GM21723 (cell line): ENCODE measurements around the gene KRTAP5-1.

Source experiments
- ATAC-seq: cut with Tn5 transposase; IDR thresholded peaks from one replicate; pipeline ENCODE4 v1.9.1; 2021; ENCODE audit warnings: mild to moderate bottlenecking, moderate library complexity; ENCODE audit not compliant: unreplicated experiment

Gene KRTAP5-1

DNA sequence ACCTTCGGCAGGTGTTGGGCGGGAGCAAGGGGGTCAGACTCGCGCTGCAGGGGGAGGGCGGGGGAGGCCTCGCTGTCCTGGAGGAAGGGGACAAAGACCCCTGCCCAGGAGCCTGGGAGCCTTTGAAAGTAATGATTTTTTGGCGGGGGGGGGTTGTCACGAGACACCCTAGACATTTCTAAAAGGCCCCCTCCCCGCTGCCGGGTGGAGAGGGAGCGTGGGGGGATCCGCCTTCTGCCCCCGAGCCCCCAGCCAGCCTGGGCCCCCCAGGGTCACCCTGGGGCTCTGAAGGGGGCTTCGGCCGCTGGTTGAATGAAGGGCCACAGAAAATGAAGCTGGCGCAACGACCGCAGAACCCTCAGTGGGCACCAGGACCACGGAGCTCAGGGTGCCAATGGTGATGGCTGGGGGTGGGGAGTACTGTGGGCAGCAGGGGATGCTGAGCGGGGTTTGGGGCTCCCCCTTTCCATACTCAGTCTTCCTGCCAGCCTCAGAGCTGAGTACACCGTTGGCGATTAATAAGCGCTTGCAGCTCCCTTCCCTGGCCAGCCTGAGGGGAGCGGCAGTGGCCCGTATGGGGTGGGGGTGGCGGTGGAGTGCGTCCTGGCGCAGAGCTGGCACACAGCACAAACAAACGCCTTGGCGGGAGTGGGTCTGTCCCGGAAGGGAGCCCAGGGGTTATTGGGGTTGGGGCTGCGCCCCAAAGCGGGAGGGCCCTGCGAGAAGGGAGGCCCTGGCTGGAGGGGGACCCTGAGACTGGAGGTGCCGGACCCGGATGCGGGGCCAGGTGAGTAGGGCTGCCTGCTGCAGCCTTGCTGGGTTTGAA is 11.8 kb downstream of the KRTAP5-1 start:
- no peak for ATAC-seq

GRCh38 chr11:1572197-1573076 is 12.6 kb downstream of the KRTAP5-1 start, which contains the start of gene DUSP8:
DUSP8 (minus strand) TSS chr11:1572271; CDS start chr11:1565826, 6,445 bp downstream.
- ATAC-seq = peak; percentile 51

DNA sequence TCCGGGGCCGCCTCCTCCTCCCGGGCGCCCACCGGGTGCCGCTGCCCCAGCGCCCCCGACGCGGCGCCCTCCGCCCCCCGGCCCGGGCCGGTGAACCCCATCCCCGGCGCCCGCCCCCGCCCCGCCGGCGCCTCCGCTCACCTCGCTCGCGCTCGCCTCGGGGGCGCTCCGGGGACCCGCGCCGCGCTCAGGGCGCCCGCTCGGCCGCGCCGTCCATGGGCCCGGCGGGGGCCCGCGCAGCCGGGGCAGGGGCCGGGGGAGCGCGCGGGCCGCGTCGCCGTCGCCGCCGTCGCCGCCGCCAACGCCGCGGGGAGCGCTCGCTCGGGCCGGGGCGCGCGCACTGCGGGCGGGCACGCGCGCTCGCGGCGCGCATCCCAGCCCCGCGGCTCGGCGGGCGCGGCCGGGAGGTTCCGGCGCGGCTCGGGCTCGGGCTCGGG is 13.3 kb downstream of the KRTAP5-1 start:
- peak; percentile 1 for ATAC-seq

- no peak for ATAC-seq
Measured at GRCh38 chr11:1570896-1571759, 14.0 kb downstream of the KRTAP5-1 start.

DNA sequence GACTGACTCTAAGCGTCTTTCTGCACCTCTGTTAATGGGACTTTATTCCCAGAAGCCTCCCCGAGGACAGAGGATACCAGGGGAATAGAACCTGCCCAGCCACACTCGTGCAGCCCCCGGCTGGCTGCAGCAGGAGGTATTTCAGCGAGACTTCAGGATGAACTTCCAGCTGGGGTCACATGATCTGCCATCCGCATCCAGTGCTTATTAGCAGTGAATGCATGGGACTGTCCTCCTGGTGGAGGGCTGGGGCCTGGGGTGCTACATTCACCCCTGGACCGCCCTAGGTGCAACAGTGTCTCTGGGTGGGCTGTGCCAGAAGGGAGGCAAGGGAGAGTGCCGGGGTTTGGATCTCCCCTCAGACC is 14.6 kb downstream of the KRTAP5-1 start:
- no peak for ATAC-seq

DNA sequence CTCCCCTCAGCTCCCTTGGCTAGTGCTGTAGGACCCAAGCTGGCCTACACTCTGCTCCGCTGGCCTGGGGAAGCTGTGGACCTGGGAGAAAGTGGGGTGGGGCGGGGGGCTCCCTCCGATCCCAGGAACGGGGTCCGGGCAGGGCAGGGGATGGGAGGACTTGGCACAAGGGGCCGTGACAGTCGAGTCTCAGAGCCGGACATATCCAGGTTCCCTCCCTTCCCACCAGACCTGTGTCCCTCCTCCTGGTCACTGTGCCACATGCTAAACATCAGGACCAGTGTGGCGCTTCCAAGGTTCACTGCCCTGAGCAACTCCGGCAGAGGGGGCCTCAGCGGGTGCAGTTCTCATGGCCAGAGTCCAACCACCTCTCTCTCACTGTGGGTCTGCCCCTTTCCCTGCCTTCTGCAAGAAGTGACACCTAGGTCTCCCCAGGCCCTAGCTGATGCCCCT is 15.1 kb downstream of the KRTAP5-1 start:
- no peak for ATAC-seq

DNA sequence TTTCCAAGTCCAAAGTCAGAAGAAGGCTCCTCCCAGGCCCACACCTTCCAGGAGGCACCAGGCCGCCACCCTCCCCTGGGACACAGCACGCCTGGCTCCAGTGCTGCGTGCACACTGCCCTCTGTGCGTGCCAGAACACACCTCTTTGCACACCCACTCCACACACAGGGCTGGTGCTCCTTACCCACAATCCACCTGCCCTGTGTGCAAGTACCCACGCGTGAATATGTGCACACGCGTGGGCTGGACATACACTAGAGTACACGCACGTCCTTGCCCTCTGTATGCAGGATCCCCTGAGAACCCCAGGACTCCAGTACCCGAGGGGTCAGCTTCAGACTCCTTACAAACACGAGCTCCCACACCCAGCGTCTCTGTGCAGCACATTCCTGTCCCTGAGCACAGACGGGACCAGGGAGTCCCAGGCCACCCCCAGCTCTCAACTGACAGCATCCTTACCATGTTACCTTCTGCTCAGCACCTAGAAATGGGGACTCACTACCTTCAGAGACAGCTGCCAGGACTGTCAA is 15.8 kb downstream of the KRTAP5-1 start:
- ATAC-seq = no peak

DNA sequence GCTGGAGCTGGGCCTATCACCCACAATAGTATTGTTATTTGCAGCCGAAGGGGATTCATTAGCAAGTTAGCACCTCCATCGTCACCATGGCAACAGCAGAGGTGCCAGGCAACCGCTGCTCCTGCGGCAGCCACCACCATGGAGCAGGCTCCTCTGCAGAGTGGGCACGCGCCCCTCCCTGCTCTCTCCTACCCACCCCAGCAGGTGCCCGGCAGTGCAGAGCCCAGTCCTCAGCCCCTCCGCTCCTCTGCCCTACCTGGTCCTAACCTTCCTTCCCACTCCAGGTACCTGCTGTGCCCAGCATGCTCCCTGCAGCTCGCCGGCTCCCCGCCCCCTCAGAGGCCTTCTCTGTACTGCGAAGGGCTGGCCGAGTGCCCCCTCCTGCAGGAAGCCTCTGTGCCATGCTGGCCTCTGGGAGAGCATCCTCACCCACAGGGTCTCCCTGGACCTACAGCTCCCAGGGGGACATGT is 16.6 kb downstream of the KRTAP5-1 start:
- no peak for ATAC-seq

DNA sequence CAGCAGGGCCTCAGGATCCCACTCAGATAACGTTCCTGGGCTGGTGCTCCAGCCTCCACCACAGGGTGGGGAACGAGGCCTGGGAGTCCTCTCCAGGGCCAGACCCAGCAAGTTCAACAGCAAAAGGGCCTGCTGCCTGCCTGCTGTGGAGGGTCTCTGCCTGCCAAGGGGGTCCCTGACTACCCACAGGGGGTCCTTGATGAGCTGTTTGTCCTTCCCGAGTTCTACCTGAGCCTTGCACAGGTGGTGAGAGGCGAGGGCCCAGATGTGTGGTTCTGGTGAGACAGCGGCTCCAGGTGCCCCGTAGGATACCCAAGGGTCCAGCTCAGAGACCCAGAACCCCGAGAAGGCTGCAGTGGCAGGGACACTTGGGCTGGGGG is 17.4 kb downstream of the KRTAP5-1 start:
- ATAC-seq = no peak

GRCh38 chr11:1567052-1567720 is 17.9 kb downstream of the KRTAP5-1 start:
- ATAC-seq = no peak

GRCh38 chr11:1566381-1567051 is 18.6 kb downstream of the KRTAP5-1 start:
- no peak for ATAC-seq

- no peak for ATAC-seq
Measured at GRCh38 chr11:1565904-1566247, 19.2 kb downstream of the KRTAP5-1 start.

DNA sequence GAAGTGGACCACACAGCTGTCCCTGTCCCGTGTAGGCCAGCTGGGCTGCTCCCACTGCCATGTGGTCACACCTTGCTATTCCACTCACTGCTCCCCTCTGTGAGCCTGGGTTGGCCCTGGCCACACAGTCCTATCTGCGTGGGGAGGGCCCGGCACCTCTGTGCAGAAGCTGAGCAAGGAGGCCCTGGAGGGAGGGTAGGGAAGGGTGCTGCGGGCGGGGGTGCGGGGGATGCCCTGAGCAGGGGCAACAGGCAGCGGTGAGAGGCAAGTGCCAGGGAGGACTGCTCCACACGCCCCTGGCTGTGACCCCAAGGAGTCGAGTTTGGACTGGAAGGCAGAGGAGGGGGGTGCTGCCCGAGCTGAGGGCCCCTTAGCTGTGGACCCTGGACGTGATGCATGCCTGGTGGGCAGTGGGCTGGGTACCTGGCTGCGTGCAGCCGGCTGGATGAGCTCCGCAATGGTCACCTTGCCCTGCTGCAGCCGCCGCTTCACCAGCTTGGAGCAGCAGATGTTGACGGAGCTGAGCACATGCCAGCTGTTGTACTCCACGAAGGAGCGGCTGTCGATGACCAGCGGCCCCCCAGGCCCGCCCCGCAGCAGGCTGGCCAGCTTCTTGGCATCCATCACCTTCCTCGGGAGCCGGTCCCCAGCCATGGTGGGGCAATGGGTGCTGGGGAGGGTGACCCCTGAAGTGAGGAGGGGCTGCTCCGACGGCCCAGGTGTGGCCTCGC is 19.7 kb downstream of the KRTAP5-1 start:
- no peak for ATAC-seq

- ATAC-seq = no peak
Measured at GRCh38 chr11:1564535-1565172, 20.4 kb downstream of the KRTAP5-1 start.

DNA sequence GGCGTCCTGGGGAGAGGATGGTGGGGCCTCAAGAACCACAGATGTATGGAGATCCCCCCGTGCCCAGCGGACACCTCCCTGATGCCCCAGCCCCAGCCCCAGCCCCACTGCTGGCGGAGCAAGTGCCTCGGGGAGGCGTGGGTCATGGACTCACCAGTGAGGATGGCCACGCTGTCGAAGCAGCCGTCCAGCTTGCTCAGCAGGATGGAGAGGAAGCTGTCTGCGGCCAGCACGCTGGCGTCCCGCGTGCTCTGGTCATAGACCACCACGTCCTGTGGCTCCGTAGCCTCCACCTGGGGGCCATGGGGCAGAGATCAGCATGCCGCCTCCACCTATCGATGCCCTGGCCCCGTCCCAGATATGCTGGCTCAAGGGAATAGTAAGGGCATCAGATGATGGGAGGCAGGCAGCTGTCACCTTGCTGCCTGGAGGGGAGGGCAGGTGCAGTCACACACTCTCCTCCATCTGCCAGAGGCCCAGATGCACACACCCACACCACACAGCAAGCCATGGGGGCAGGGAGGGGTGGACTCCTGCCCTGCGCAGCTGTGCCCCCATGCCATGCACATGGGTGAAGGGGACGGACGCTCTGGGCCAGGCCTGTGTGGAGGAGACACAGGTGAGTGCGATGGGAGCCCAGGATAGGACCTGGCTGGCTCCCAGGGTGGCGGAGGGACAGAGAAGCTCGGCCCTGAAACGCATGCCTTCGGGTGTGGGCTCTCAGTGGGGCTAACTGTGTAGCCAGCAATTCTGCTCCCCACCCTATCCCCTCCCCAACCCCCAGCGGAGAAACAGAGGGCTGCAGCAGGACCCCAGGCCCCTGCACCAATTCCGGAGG is 21.2 kb downstream of the KRTAP5-1 start:
- ATAC-seq = no peak

DNA sequence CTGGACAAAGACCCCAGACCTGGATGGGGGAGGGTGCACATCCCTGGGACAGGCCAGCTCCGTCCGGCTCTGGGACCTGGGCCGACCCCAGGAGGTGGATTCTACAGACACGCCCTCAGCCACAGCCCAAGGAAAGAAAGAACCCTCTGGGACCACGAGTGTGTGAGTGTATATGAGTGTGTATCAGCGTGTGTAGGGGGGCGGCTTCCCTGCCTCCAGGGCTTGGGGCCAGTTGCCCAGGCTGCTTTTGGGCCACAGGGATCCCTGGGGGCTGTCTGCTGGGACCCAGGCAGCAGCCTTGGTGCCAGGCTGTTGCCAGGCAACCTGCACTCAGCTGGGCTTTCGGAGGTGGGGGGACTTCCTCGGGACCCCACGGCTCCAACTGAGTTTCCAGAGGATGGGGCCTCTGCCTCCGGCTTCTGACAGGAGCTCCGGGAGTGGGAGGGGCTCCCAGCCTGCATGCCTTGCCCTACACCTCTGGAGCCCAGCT is 21.9 kb downstream of the KRTAP5-1 start:
- no peak for ATAC-seq

GRCh38 chr11:1562469-1563148 is 22.5 kb downstream of the KRTAP5-1 start:
- no peak for ATAC-seq
